GM12873 (cell line): ENCODE measurements around the gene PPP3CA.

Source experiments
- CTCF ChIP-seq: IDR thresholded peaks from 2 replicates; pipeline ENCODE4 v1.5.1; 2012; ENCODE audit warnings: low read depth, mild to moderate bottlenecking, moderate library complexity, low read length, control low read depth; ENCODE audit not compliant: insufficient read depth; ENCODE audit errors: missing control alignments

Gene PPP3CA

GRCh38 chr4:101162990-101163380 lies 184.3 kb downstream of the PPP3CA start:
- no peak for TF ChIP-seq CTCF

- TF ChIP-seq CTCF, result no peak
Observed at GRCh38 chr4:101160792-101161592, 186.3 kb downstream of the PPP3CA start.

GRCh38 chr4:101158507-101158906 lies 188.8 kb downstream of the PPP3CA start:
- TF ChIP-seq CTCF, result no peak

- TF ChIP-seq CTCF, result no peak
Observed at GRCh38 chr4:101158134-101158482, 189.2 kb downstream of the PPP3CA start.

- no peak for TF ChIP-seq CTCF
Observed at GRCh38 chr4:101157415-101158133, 189.8 kb downstream of the PPP3CA start.

GRCh38 chr4:101156619-101157310 lies 190.6 kb downstream of the PPP3CA start:
- TF ChIP-seq CTCF, result no peak

- no peak for TF ChIP-seq CTCF
Observed at GRCh38 chr4:101155945-101156344, 191.4 kb downstream of the PPP3CA start.
